Hematopoietic multipotent progenitor cell treated with erythropoietin and hydrocortisone succinate and interleukin-3 and kit ligand, for 17 days (in vitro differentiated cells): ENCODE data around the gene MTMR4.
"Not testable (repeated sequence)": the region's sequence is repeated elsewhere in the genome, so short reads cannot be mapped to it uniquely, and the experiment has no call there.

Source experiments
- DNase-seq: peaks from one replicate; pipeline ENCODE4 v3.0.0-alpha.2; 2015; ENCODE audit warnings: low spot score

Gene MTMR4

GRCh38 chr17:58513965-58514769, at the start of gene MTMR4:
Gene MTMR4, minus strand, starts transcription at chr17:58514638. Its CDS starts 231 bp downstream, at chr17:58514407.
- peak; percentile 82 for DNase-seq

GRCh38 chr17:58560511-58560910, 46.1 kb upstream of the MTMR4 start:
- no peak for DNase-seq

GRCh38 chr17:58557981-58558380, 43.5 kb upstream of the MTMR4 start:
- DNase-seq, result no peak

GRCh38 chr17:58556833-58557250, 42.4 kb upstream of the MTMR4 start:
- DNase-seq, result no peak

- not testable (repeated sequence) for DNase-seq
Measured at GRCh38 chr17:58555109-58555508, 40.7 kb upstream of the MTMR4 start.

GRCh38 chr17:58541249-58541648, 26.8 kb upstream of the MTMR4 start:
- DNase-seq, result no peak

- no peak for DNase-seq
Measured at GRCh38 chr17:58539698-58540097, 25.3 kb upstream of the MTMR4 start.

- no peak for DNase-seq
Measured at GRCh38 chr17:58538811-58539409, 24.5 kb upstream of the MTMR4 start.

GRCh38 chr17:58537266-58537665, 22.8 kb upstream of the MTMR4 start:
- no peak for DNase-seq

- DNase-seq, result no peak
Measured at GRCh38 chr17:58536542-58536941, 22.1 kb upstream of the MTMR4 start.

GRCh38 chr17:58535431-58535830, 21.0 kb upstream of the MTMR4 start:
- no peak for DNase-seq

GRCh38 chr17:58534901-58535421, 20.5 kb upstream of the MTMR4 start:
- DNase-seq, result no peak

GRCh38 chr17:58534331-58534730, 19.9 kb upstream of the MTMR4 start:
- no peak for DNase-seq

GRCh38 chr17:58533616-58534188, 19.3 kb upstream of the MTMR4 start:
- no peak for DNase-seq

GRCh38 chr17:58532555-58532951, 18.1 kb upstream of the MTMR4 start:
- no peak for DNase-seq

GRCh38 chr17:58531661-58532554, 17.5 kb upstream of the MTMR4 start:
- peak; percentile 19 for DNase-seq

- DNase-seq, result no peak
Measured at GRCh38 chr17:58531122-58531521, 16.7 kb upstream of the MTMR4 start.

- DNase-seq, result no peak
Measured at GRCh38 chr17:58530655-58531054, 16.2 kb upstream of the MTMR4 start.

GRCh38 chr17:58529275-58529674, 14.8 kb upstream of the MTMR4 start:
- no peak for DNase-seq

- DNase-seq, result no peak
Measured at GRCh38 chr17:58528443-58528842, 14.0 kb upstream of the MTMR4 start.

- no peak for DNase-seq
Measured at GRCh38 chr17:58527949-58528348, 13.5 kb upstream of the MTMR4 start.

- DNase-seq, result no peak
Measured at GRCh38 chr17:58527306-58527705, 12.9 kb upstream of the MTMR4 start.
